ENCODE results near the gene ARHGAP22.

Gene ARHGAP22

DNA sequence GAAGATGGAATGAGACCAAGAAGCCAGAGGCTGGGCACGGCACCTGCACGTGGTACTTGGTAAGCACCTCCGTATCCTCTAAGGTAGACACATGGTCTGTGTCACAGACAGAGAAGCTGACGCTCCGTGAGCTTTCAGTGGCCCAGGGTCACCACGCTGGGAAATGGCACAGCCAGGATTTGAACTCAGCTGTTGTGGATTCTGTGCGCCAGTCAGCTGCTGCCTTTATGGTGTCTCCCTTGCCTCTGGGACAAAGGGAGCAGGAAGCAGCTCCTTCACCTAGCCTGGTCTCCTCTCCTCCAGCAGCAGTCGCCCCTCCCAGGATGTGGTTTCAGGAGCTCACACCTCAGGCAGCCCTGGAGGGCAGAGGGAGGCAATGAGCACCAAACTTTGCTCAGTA, 110.8 kb downstream of the ARHGAP22 start:
- no peak overlapping the region for H3K4me2 ChIP-seq (ENCODE audit: low read length)
- peaks cover 46% of the 10 kb centered on the region for H3K36me3 ChIP-seq (ENCODE audit: insufficient read depth, low read length)
- peaks cover 27% of the 10 kb centered on the region for H3K4me1 ChIP-seq (ENCODE audit: control insufficient read depth, insufficient read depth, low read length)
- no peak overlapping the region for H3K9ac ChIP-seq (ENCODE audit: low read depth, low read length)
- H3K27me3 ChIP-seq (ENCODE audit: control insufficient read depth, insufficient read depth, low read length): no peaks in the 10 kb centered on the region
- no peak overlapping the region for H3K4me3 ChIP-seq (ENCODE audit: low read length)
- H3K9me3 ChIP-seq (replicated peaks; ENCODE audit: low read length): no peaks in the 10 kb centered on the region

DNA sequence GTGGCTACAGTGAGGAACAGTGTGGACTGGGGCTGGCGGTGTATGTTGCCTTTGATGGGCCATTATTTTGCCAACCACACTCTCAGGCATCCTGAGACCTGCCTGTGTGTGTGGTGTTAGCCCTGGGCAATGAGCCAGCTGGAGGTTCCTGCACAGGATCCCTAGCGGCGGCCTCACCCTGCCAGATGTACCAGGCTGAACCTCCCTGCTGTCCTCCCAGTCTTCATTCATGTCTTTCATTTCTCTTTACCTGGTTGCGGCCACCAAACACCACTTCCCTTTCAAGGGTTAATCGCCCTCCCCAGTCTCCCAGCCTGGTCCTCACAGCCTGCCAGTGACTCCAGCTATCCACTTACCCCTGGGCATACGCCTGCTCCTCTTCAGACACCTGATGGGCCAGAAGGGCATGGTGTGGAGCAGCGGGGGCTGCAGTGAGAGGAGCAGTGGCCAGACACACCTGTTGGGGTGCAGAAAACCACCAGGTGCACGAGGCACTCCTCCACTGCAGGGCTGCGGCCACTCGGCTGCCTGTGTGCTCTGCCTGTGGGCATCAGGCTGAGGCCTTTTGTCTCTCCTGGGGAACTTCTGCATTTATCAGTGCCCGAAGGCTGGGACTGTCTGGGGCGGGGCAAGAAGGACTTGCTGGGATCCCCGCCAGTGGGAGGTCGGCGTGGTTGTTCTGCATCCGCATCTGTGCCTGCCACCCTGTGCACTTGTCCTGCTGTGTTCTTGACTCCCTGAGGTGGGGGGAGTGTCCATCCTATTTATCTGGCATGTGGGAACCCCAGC, 111.6 kb downstream of the ARHGAP22 start:
- Histone ChIP-seq H3K36me3 (ENCODE audit: insufficient read depth, low read length) (peaks cover 47% of the 10 kb centered on the region), H3K4me3 (ENCODE audit: low read length) (no peak overlapping the region), H3K9ac (ENCODE audit: low read depth, low read length) (no peak overlapping the region), H3K9me3 (replicated peaks; ENCODE audit: low read length) (no peaks in the 10 kb centered on the region), H3K4me2 (ENCODE audit: low read length) (no peak overlapping the region), H3K27me3 (ENCODE audit: control insufficient read depth, insufficient read depth, low read length) (no peaks in the 10 kb centered on the region), H3K4me1 (ENCODE audit: control insufficient read depth, insufficient read depth, low read length) (peaks cover 26% of the 10 kb centered on the region)

DNA sequence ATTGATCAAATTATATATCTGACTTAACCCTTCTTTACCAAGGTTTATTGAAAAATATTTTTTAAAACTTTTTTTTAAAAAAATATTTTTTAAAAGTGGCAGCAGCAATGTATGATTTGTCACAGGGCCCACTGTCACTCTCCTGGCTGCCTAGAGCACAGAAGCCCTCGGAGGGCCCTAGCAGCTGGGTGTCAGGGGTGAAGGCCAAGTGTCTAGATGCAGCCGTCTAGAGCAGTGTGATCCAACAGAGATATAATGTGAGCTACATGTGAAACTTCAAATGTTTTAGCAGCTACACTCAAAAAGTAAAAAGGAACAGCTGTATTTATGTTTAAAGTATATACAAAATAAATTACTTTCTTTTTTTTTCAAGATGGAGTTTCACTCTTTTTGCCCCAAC, 112.7 kb downstream of the ARHGAP22 start:
- no peak overlapping the region for H3K9ac ChIP-seq (ENCODE audit: low read depth, low read length)
- no peak overlapping the region for H3K4me3 ChIP-seq (ENCODE audit: low read length)
- no peaks in the 10 kb centered on the region for H3K27me3 ChIP-seq (ENCODE audit: control insufficient read depth, insufficient read depth, low read length)
- no peak overlapping the region for H3K4me2 ChIP-seq (ENCODE audit: low read length)
- no peaks in the 10 kb centered on the region for H3K9me3 ChIP-seq (replicated peaks; ENCODE audit: low read length)
- peaks cover 16% of the 10 kb centered on the region for H3K4me1 ChIP-seq (ENCODE audit: control insufficient read depth, insufficient read depth, low read length)
- H3K36me3 ChIP-seq (ENCODE audit: insufficient read depth, low read length): peaks cover 49% of the 10 kb centered on the region

DNA sequence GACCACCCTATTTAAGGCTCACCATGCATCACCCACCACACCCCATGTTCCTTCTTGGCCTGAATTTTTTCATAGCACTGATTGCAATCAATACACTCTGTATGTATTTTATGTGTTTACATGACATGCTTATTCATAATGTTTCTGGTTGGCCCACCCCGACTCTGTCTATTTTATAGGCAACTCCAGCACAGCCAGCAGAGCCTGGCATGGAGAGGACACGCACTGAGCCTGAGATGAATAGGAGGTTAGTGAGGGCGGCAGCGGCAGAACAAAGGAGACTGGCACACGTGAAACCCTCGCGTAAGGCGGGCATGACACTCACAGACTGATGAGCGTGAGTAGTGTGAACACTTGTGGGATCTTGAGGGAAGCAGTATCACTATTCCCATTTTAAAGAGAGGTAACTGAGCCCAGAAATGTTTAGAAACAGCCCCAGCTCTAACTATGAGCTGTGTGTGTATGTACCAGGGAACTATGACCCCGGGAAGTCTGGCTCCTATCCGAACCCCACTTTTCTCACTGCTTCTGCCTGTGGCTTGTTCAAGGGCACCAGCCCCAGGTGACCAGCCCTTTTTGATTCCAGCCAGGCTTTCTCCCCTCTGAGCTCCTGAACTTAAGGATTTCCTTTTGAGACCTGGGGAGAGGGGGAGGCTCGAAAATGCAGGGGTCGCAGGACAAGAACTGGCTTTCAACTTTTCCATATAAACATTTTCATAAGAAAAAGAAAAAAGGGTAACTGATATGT, 113.3 kb downstream of the ARHGAP22 start:
- Histone ChIP-seq H3K9ac (ENCODE audit: low read depth, low read length) (no peak overlapping the region), H3K27me3 (ENCODE audit: control insufficient read depth, insufficient read depth, low read length) (no peaks in the 10 kb centered on the region), H3K36me3 (ENCODE audit: insufficient read depth, low read length) (peaks cover 44% of the 10 kb centered on the region), H3K4me2 (ENCODE audit: low read length) (no peak overlapping the region), H3K4me3 (ENCODE audit: low read length) (no peak overlapping the region), H3K9me3 (replicated peaks; ENCODE audit: low read length) (no peaks in the 10 kb centered on the region), H3K4me1 (ENCODE audit: control insufficient read depth, insufficient read depth, low read length) (peaks cover 9% of the 10 kb centered on the region)

DNA sequence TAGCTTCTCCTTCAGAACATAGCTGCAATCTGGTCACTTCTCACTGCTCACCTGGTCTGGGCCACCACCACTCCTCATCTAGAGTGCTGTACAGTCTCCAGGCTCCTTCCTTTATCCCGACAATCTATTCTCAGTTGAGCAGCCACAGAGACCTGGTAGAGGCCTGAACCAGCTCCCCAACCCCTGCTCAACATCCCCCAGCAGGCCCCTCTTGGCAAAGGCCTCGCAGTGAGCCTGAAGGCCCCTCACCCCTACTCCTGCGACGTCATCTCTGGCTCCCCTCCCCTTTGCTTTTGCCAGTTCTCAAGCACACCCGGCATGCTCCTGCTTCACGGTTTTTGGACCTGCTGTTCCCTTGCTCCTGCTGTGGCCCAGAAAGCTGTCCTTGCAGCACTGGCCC, 113.9 kb downstream of the ARHGAP22 start:
- Histone ChIP-seq H3K4me3 (ENCODE audit: low read length) (no peak overlapping the region), H3K9me3 (replicated peaks; ENCODE audit: low read length) (no peaks in the 10 kb centered on the region), H3K9ac (ENCODE audit: low read depth, low read length) (no peak overlapping the region), H3K36me3 (ENCODE audit: insufficient read depth, low read length) (peaks cover 38% of the 10 kb centered on the region), H3K4me2 (ENCODE audit: low read length) (no peak overlapping the region), H3K4me1 (ENCODE audit: control insufficient read depth, insufficient read depth, low read length) (peaks cover 3% of the 10 kb centered on the region), H3K27me3 (ENCODE audit: control insufficient read depth, insufficient read depth, low read length) (no peaks in the 10 kb centered on the region)

DNA sequence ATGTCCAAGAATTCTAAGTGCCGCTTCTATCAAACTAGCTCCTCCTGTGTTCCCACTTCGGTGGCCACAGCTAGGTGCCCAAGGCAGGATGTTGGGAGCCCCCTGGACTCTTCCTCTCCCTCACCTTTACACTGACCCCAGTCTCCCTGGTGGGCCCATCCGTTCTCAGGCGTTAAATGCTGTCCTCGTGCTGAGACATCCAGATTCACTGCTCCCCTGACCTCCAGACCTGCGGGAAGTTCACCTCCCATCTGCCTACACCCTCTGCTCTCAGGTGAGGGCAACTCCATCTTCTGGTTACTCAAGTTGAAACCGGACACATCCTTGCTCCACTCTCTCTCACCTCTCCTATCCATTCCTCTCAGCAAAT, 114.3 kb downstream of the ARHGAP22 start:
- no peak overlapping the region for H3K4me3 ChIP-seq (ENCODE audit: low read length)
- no peaks in the 10 kb centered on the region for H3K9me3 ChIP-seq (replicated peaks; ENCODE audit: low read length)
- H3K36me3 ChIP-seq (ENCODE audit: insufficient read depth, low read length): peaks cover 36% of the 10 kb centered on the region
- no peak overlapping the region for H3K9ac ChIP-seq (ENCODE audit: low read depth, low read length)
- no peaks in the 10 kb centered on the region for H3K4me1 ChIP-seq (ENCODE audit: control insufficient read depth, insufficient read depth, low read length)
- H3K27me3 ChIP-seq (ENCODE audit: control insufficient read depth, insufficient read depth, low read length): no peaks in the 10 kb centered on the region
- no peak overlapping the region for H3K4me2 ChIP-seq (ENCODE audit: low read length)

DNA sequence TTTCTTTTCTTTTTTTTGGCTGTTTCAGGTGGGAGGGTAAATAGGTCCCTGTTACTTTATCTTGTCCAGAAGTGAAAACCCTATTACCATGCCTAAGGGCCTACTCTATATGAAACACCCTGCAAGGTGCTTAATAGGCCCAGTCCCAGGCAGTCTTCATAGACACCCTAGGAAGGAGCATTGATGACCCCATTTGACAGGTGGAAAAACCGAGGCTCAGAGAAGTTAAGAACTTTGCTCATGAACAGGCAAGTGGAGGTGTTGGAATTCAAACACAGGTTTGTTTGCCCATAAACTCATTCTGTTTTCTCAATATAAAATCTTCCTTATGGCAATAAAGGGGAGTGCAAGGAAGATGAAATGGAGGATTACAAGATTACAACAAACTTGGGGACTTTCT, 115.8 kb downstream of the ARHGAP22 start:
- Histone ChIP-seq H3K4me3 (ENCODE audit: low read length) (no peak overlapping the region), H3K4me2 (ENCODE audit: low read length) (no peak overlapping the region), H3K36me3 (ENCODE audit: insufficient read depth, low read length) (peaks cover 27% of the 10 kb centered on the region), H3K9ac (ENCODE audit: low read depth, low read length) (no peak overlapping the region), H3K9me3 (replicated peaks; ENCODE audit: low read length) (no peaks in the 10 kb centered on the region), H3K27me3 (ENCODE audit: control insufficient read depth, insufficient read depth, low read length) (no peaks in the 10 kb centered on the region), H3K4me1 (ENCODE audit: control insufficient read depth, insufficient read depth, low read length) (no peaks in the 10 kb centered on the region)

DNA sequence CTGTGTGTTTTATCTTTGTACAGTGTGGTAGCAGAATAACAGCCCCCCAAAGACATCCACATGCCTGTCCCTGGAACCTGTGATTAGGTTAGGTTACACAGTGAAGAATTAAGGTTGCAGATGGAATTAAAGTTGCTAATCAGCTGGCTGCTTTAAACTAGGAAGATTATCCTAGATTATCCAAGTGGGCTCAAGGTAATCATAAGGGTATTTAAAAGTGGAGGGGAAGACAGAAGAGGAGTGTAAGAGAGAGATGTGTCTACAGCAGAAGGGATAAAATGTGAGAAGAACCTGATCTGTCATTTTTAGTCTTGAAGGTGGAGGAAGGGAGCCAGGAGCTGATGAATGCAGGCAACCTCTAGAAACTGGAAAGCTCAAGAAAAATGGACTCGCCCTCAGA, 117.6 kb downstream of the ARHGAP22 start:
- no peaks in the 10 kb centered on the region for H3K27me3 ChIP-seq (ENCODE audit: control insufficient read depth, insufficient read depth, low read length)
- no peaks in the 10 kb centered on the region for H3K4me1 ChIP-seq (ENCODE audit: control insufficient read depth, insufficient read depth, low read length)
- H3K9ac ChIP-seq (ENCODE audit: low read depth, low read length): no peak overlapping the region
- no peak overlapping the region for H3K4me2 ChIP-seq (ENCODE audit: low read length)
- H3K9me3 ChIP-seq (replicated peaks; ENCODE audit: low read length): no peaks in the 10 kb centered on the region
- peaks cover 17% of the 10 kb centered on the region for H3K36me3 ChIP-seq (ENCODE audit: insufficient read depth, low read length)
- H3K4me3 ChIP-seq (ENCODE audit: low read length): no peak overlapping the region

DNA sequence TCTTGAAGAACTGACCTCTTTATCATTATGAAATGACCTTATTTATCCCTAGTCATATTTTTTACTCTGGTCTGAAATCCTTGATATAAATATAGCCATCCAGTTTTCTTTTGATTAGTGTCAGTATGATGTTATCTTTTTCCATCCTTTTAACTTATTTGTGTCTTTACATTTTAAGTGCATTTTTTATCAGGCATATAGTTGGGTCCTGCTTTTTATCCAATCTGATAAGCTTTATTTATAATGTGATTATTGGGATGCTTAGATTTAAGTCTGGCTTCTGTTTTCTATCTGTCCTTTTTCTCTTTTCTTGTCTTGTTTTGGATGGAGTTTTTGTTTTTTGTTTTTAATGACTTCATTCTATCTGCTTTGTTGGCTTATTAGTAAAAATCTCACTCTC, 119.2 kb downstream of the ARHGAP22 start:
- no peaks in the 10 kb centered on the region for H3K4me1 ChIP-seq (ENCODE audit: control insufficient read depth, insufficient read depth, low read length)
- no peak overlapping the region for H3K4me3 ChIP-seq (ENCODE audit: low read length)
- no peak overlapping the region for H3K4me2 ChIP-seq (ENCODE audit: low read length)
- no peak overlapping the region for H3K9ac ChIP-seq (ENCODE audit: low read depth, low read length)
- H3K36me3 ChIP-seq (ENCODE audit: insufficient read depth, low read length): peaks cover 18% of the 10 kb centered on the region
- no peaks in the 10 kb centered on the region for H3K9me3 ChIP-seq (replicated peaks; ENCODE audit: low read length)
- H3K27me3 ChIP-seq (ENCODE audit: control insufficient read depth, insufficient read depth, low read length): no peaks in the 10 kb centered on the region

DNA sequence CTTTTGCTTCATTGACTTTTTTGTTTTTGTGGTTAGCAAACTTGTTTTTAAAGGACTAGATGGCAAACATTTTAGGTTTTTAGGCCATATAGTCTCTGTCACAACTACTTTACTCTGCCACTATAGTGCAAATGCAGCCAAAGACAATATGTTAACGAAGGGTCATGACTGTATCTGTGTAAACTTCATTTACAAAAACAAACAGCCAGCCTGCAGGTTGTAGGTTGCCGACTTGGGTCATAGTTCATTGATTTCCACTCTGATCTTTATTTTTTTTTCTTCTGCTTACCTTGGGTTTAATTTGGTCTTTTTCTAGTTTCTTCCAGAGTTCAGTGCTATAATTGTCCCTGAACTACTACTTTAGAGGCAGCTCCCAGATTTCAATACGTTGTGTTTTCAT, 120.0 kb downstream of the ARHGAP22 start:
- peaks cover 14% of the 10 kb centered on the region for H3K36me3 ChIP-seq (ENCODE audit: insufficient read depth, low read length)
- H3K9ac ChIP-seq (ENCODE audit: low read depth, low read length): no peak overlapping the region
- no peaks in the 10 kb centered on the region for H3K27me3 ChIP-seq (ENCODE audit: control insufficient read depth, insufficient read depth, low read length)
- no peak overlapping the region for H3K4me2 ChIP-seq (ENCODE audit: low read length)
- H3K4me3 ChIP-seq (ENCODE audit: low read length): no peak overlapping the region
- H3K9me3 ChIP-seq (replicated peaks; ENCODE audit: low read length): no peaks in the 10 kb centered on the region
- no peaks in the 10 kb centered on the region for H3K4me1 ChIP-seq (ENCODE audit: control insufficient read depth, insufficient read depth, low read length)

DNA sequence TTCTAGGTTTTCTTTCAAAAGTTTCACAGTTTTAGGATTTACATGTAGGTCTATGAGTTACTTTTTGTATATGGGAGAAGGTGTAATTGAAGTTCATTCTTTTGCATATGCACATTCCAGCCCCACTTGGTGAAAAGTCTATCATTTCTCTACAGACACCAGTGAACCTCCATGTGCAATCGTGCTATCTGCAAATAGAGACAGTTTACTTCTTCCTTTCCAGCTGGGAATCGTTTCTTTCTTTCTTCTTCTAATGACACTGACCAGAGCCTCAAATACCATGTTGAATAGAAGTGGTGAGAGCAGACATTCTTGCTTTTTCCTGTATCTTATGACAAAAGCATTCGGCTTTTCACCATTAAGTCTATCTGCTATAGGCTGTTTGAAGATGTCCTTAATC, 122.7 kb downstream of the ARHGAP22 start:
- Histone ChIP-seq H3K9ac (ENCODE audit: low read depth, low read length) (no peak overlapping the region), H3K4me3 (ENCODE audit: low read length) (no peak overlapping the region), H3K4me2 (ENCODE audit: low read length) (no peak overlapping the region), H3K4me1 (ENCODE audit: control insufficient read depth, insufficient read depth, low read length) (no peaks in the 10 kb centered on the region), H3K36me3 (ENCODE audit: insufficient read depth, low read length) (peaks cover 29% of the 10 kb centered on the region), H3K27me3 (ENCODE audit: control insufficient read depth, insufficient read depth, low read length) (no peaks in the 10 kb centered on the region), H3K9me3 (replicated peaks; ENCODE audit: low read length) (no peaks in the 10 kb centered on the region)

DNA sequence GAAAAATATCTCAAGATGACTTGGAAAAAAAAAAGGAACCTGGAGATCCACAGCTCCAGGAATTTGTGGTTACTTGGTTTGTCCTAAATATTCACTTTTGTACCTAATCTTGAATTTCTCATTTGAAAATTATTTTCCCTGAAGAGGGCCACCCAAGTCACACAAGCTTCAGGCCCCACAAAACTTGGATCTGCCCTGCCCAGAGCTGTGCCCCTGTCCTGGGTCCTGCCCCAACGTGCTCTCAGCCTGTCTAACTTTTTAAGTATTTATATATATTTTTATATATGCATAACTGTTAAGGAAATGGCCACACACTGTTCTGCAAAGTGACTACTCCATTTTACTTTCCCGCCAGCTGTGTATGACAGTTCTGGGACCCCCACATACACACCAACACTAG, 123.5 kb downstream of the ARHGAP22 start:
- Histone ChIP-seq H3K36me3 (ENCODE audit: insufficient read depth, low read length) (peaks cover 37% of the 10 kb centered on the region), H3K4me1 (ENCODE audit: control insufficient read depth, insufficient read depth, low read length) (no peaks in the 10 kb centered on the region), H3K4me3 (ENCODE audit: low read length) (no peak overlapping the region)

More for the DNA sequence above, 123.5 kb downstream of the ARHGAP22 start:
- Histone ChIP-seq H3K9ac (ENCODE audit: low read depth, low read length) (no peak overlapping the region), H3K27me3 (ENCODE audit: control insufficient read depth, insufficient read depth, low read length) (no peaks in the 10 kb centered on the region), H3K9me3 (replicated peaks; ENCODE audit: low read length) (no peaks in the 10 kb centered on the region), H3K4me2 (ENCODE audit: low read length) (no peak overlapping the region)
